ENCODE measurements around the gene SETBP1. TPM values are rescaled to one million over a fixed set of nuclear protein-coding genes. Genes with fewer than 3 reads are reported as not detected.

Gene SETBP1
- total RNA-seq, 1 donor from 2014 or later: 80.0 TPM

GRCh38 chr18:44758861-44759631 lies 78.4 kb downstream of the SETBP1 start:
- DNase-seq (ENCODE audit: extremely low spot score, unreplicated experiment): no peak
- no peak overlapping the region for H3K4me3 Mint-ChIP-seq (ENCODE audit: unreplicated experiment)

GRCh38 chr18:44759925-44760342 lies 79.2 kb downstream of the SETBP1 start:
- Mint-ChIP-seq H3K9me3 (ENCODE audit: unreplicated experiment) (no peaks in the 10 kb centered on the region), H3K4me3 (ENCODE audit: unreplicated experiment) (no peak overlapping the region), H3K36me3 (ENCODE audit: unreplicated experiment) (peaks cover 40% of the 10 kb centered on the region), H3K27ac (ENCODE audit: unreplicated experiment) (no peak overlapping the region), H3K27me3 (ENCODE audit: unreplicated experiment) (no peaks in the 10 kb centered on the region), H3K4me1 (ENCODE audit: unreplicated experiment) (peaks cover 25% of the 10 kb centered on the region)
- TF ChIP-seq CTCF (IDR thresholded peaks at IDR 0.05): no peak
- DNase-seq (ENCODE audit: extremely low spot score, unreplicated experiment): no peak

More at GRCh38 chr18:44758861-44759631, 78.4 kb downstream of the SETBP1 start:
- Mint-ChIP-seq H3K27ac (ENCODE audit: unreplicated experiment) (no peak overlapping the region), H3K4me1 (ENCODE audit: unreplicated experiment) (peaks cover 19% of the 10 kb centered on the region), H3K27me3 (ENCODE audit: unreplicated experiment) (no peaks in the 10 kb centered on the region), H3K36me3 (ENCODE audit: unreplicated experiment) (peaks cover 39% of the 10 kb centered on the region), H3K9me3 (ENCODE audit: unreplicated experiment) (no peaks in the 10 kb centered on the region)
- TF ChIP-seq CTCF (IDR thresholded peaks at IDR 0.05): no peak

GRCh38 chr18:44761812-44762211 lies 81.1 kb downstream of the SETBP1 start:
- Mint-ChIP-seq H3K4me1 (ENCODE audit: unreplicated experiment) (peaks cover 32% of the 10 kb centered on the region), H3K27ac (ENCODE audit: unreplicated experiment) (no peak overlapping the region), H3K4me3 (ENCODE audit: unreplicated experiment) (no peak overlapping the region), H3K27me3 (ENCODE audit: unreplicated experiment) (no peaks in the 10 kb centered on the region), H3K36me3 (ENCODE audit: unreplicated experiment) (peaks cover 31% of the 10 kb centered on the region), H3K9me3 (ENCODE audit: unreplicated experiment) (no peaks in the 10 kb centered on the region)
- no peak for DNase-seq (ENCODE audit: extremely low spot score, unreplicated experiment)
- TF ChIP-seq CTCF (IDR thresholded peaks at IDR 0.05): no peak

GRCh38 chr18:44763327-44763726 lies 82.6 kb downstream of the SETBP1 start:
- Mint-ChIP-seq H3K4me3 (ENCODE audit: unreplicated experiment) (no peak overlapping the region), H3K27ac (ENCODE audit: unreplicated experiment) (no peak overlapping the region), H3K9me3 (ENCODE audit: unreplicated experiment) (no peaks in the 10 kb centered on the region), H3K27me3 (ENCODE audit: unreplicated experiment) (no peaks in the 10 kb centered on the region), H3K36me3 (ENCODE audit: unreplicated experiment) (peaks cover 32% of the 10 kb centered on the region), H3K4me1 (ENCODE audit: unreplicated experiment) (peaks cover 37% of the 10 kb centered on the region)
- DNase-seq (ENCODE audit: extremely low spot score, unreplicated experiment): no peak
- no peak for TF ChIP-seq CTCF (IDR thresholded peaks at IDR 0.05)

- Mint-ChIP-seq H3K36me3 (ENCODE audit: unreplicated experiment) (peaks cover 35% of the 10 kb centered on the region), H3K27ac (ENCODE audit: unreplicated experiment) (no peak overlapping the region), H3K4me1 (ENCODE audit: unreplicated experiment) (peaks cover 48% of the 10 kb centered on the region), H3K9me3 (ENCODE audit: unreplicated experiment) (no peaks in the 10 kb centered on the region), H3K27me3 (ENCODE audit: unreplicated experiment) (no peaks in the 10 kb centered on the region), H3K4me3 (ENCODE audit: unreplicated experiment) (no peak overlapping the region)
- TF ChIP-seq CTCF (IDR thresholded peaks at IDR 0.05): no peak
- no peak for DNase-seq (ENCODE audit: extremely low spot score, unreplicated experiment)
Observed at GRCh38 chr18:44764863-44765262, 84.2 kb downstream of the SETBP1 start.
